GM12878 (cell line): Measurements from ENCODE around the gene ADGRG7.
"Not testable (repeated sequence)": the region's sequence is repeated elsewhere in the genome, so short reads cannot be mapped to it uniquely, and the experiment has no call there.

ENCODE experiments used
- BHLHE40 ChIP-seq, 2 experiments: fragments of 450-650 bp in 1 of 2; IDR thresholded peaks; 2 replicates each; pipeline ENCODE4 v1.6.1; 2011 to 2017; ENCODE audit warnings: low read depth in 2 of 2, borderline replicate concordance in 1 of 2, improper control_type of control experiment in 1 of 2, low read length in 1 of 2, mild to moderate bottlenecking in 1 of 2
- CTCF ChIP-seq, 3 experiments: IDR thresholded peaks in 2 of 3; conservative IDR thresholded peaks in 1 of 3; 2 replicates each; pipeline ENCODE4 v1.5.1; 2011; ENCODE audit warnings: low read depth in 3 of 3, low read length in 3 of 3, mild to moderate bottlenecking in 3 of 3, control low read depth in 2 of 3, moderate library complexity in 2 of 3, inconsistent platforms in 1 of 3, mixed read lengths in 1 of 3; ENCODE audit not compliant: control insufficient read depth in 2 of 3, insufficient read depth in 1 of 3; ENCODE audit errors: extremely low read depth in 1 of 3
- GATAD2B ChIP-seq: fragments of 450-650 bp; conservative IDR thresholded peaks from 2 replicates; pipeline ENCODE4 v1.6.1; 2017; ENCODE audit warnings: low read depth, mild to moderate bottlenecking, moderate library complexity
- POLR2A ChIP-seq: IDR thresholded peaks from 2 replicates; pipeline ENCODE4 v1.6.1; 2011; ENCODE audit warnings: low read depth, mild to moderate bottlenecking, low read length
- RCOR1 ChIP-seq: conservative IDR thresholded peaks from 2 replicates; pipeline ENCODE4 v1.6.1; 2012; ENCODE audit warnings: low read depth, low read length, improper control_type of control experiment
- SIN3A ChIP-seq: IDR thresholded peaks from 2 replicates; pipeline ENCODE4 v1.6.1; 2012; ENCODE audit warnings: low read depth, low read length, improper control_type of control experiment
- SP1 ChIP-seq: IDR thresholded peaks from one replicate; pipeline ENCODE4 v1.6.1; 2011; ENCODE audit warnings: low read depth, low read length
- YY1 ChIP-seq: IDR thresholded peaks from 2 replicates; pipeline ENCODE4 v1.6.1; 2011; ENCODE audit warnings: low read depth, mild to moderate bottlenecking, low read length
- ZNF687 ChIP-seq: fragments of 450-650 bp; IDR thresholded peaks from 2 replicates; pipeline ENCODE4 v1.6.1; 2017; ENCODE audit warnings: mild to moderate bottlenecking, moderate library complexity

GRCh38 chr3:100666699-100667098 lies 57.3 kb downstream of the ADGRG7 start:
- TF ChIP-seq BHLHE40 (IDR thresholded peaks at IDR 0.05; ENCODE audit: borderline replicate concordance in 1 of 2, low read depth in 2 of 2, low read length in 1 of 2); GATAD2B; POLR2A; RCOR1; SIN3A; CTCF (IDR thresholded peaks at IDR 0.05 in 2 of 3, conservative IDR thresholded peaks at IDR 0.05 in 1 of 3; ENCODE audit: control insufficient read depth in 2 of 3, extremely low read depth in 1 of 3, insufficient read depth in 1 of 3, low read depth in 3 of 3, low read length in 3 of 3); YY1; ZNF687; SP1: not testable (repeated sequence)
